Retina (tissue), 1 donor: ENCODE results near the gene NUP42.
"Not testable (repeated sequence)": the region's sequence is repeated elsewhere in the genome, so short reads cannot be mapped to it uniquely, and the experiment has no call there.

Source experiments
- DNase-seq: peaks from one replicate; pipeline ENCODE4 v3.0.0-alpha.2; 2016

The NUP42 gene

GRCh38 chr7:23181684-23182553 lies at the start of gene NUP42:
TSS of gene NUP42 (plus strand) at chr7:23182048. CDS start at chr7:23182086, 38 bp downstream.
- peak; percentile 98 for DNase-seq

- DNase-seq = no peak
Observed at GRCh38 chr7:23133797-23134196, 48.1 kb upstream of the NUP42 start.

- DNase-seq = no peak
Observed at GRCh38 chr7:23135755-23136154, 46.1 kb upstream of the NUP42 start.

- DNase-seq = no peak
Observed at GRCh38 chr7:23136216-23136615, 45.6 kb upstream of the NUP42 start.

- no peak for DNase-seq
Observed at GRCh38 chr7:23157679-23158078, 24.2 kb upstream of the NUP42 start.

- no peak for DNase-seq
Observed at GRCh38 chr7:23158546-23158945, 23.3 kb upstream of the NUP42 start.

- no peak for DNase-seq
Observed at GRCh38 chr7:23161482-23161881, 20.4 kb upstream of the NUP42 start.

- no peak for DNase-seq
Observed at GRCh38 chr7:23164846-23165245, 17.0 kb upstream of the NUP42 start.

- no peak for DNase-seq
Observed at GRCh38 chr7:23165316-23165715, 16.5 kb upstream of the NUP42 start.

- no peak for DNase-seq
Observed at GRCh38 chr7:23167691-23168090, 14.2 kb upstream of the NUP42 start.

- DNase-seq = no peak
Observed at GRCh38 chr7:23168111-23168885, 13.6 kb upstream of the NUP42 start.

- DNase-seq = no peak
Observed at GRCh38 chr7:23175938-23176337, 5.9 kb upstream of the NUP42 start.

GRCh38 chr7:23183279-23184012 lies 1.6 kb downstream of the NUP42 start:
- DNase-seq = no peak

- DNase-seq = no peak
Observed at GRCh38 chr7:23184291-23184690, 2.4 kb downstream of the NUP42 start.

GRCh38 chr7:23184709-23185359 lies 3.0 kb downstream of the NUP42 start:
- DNase-seq = peak; percentile 31

GRCh38 chr7:23185980-23186379 lies 4.1 kb downstream of the NUP42 start:
- DNase-seq = no peak

GRCh38 chr7:23191022-23191421 lies 9.2 kb downstream of the NUP42 start:
- no peak for DNase-seq

- not testable (repeated sequence) for DNase-seq
Observed at GRCh38 chr7:23193650-23194227, 11.9 kb downstream of the NUP42 start.

GRCh38 chr7:23196306-23196705 lies 14.5 kb downstream of the NUP42 start:
- no peak for DNase-seq

- DNase-seq = not testable (repeated sequence)
Observed at GRCh38 chr7:23197745-23198144, 15.9 kb downstream of the NUP42 start.

GRCh38 chr7:23200331-23200730 lies 18.5 kb downstream of the NUP42 start:
- no peak for DNase-seq

GRCh38 chr7:23204241-23204640 lies 22.4 kb downstream of the NUP42 start:
- DNase-seq = no peak

- no peak for DNase-seq
Observed at GRCh38 chr7:23205577-23205908, 23.7 kb downstream of the NUP42 start.
